HepG2 (cell line): ENCODE data around the gene LSR. TPM values are rescaled to one million over a fixed set of nuclear protein-coding genes. Genes with fewer than 3 reads are reported as not detected.

ENCODE experiments used
- ARID3A ChIP-seq: IDR thresholded peaks from 2 replicates; pipeline ENCODE4 v1.6.1; 2012; ENCODE audit warnings: low read depth, low read length, improper control_type of control experiment
- CBX1 ChIP-seq: IDR thresholded peaks from one replicate; pipeline ENCODE4 v1.6.1; 2016; ENCODE audit warnings: antibody characterized with exemption, low read depth
- CENPX ChIP-seq: sonication (generic); formaldehyde crosslinking; IDR thresholded peaks from 2 replicates; pipeline ENCODE4 v1.9.0; 2021; ENCODE audit warnings: mild to moderate bottlenecking, missing genetic modification reagents, moderate library complexity
- HNRNPL ChIP-seq: fragments of 200-400 bp; formaldehyde crosslinking; IDR thresholded peaks from 2 replicates; pipeline ENCODE4 v1.6.1; 2017; ENCODE audit warnings: mild to moderate bottlenecking, low read depth, low read length
- KAT8 ChIP-seq: IDR thresholded peaks from 2 replicates; pipeline ENCODE4 v1.6.1; 2016; ENCODE audit warnings: missing genetic modification reagents, missing compliant biosample characterization
- RNF219 ChIP-seq: sonication (generic); formaldehyde crosslinking; IDR thresholded peaks from 2 replicates; pipeline ENCODE4 v1.5.0; 2020; ENCODE audit warnings: mild to moderate bottlenecking, missing genetic modification reagents
- SOX6 ChIP-seq, 2 experiments: fragments of 450-650 bp in 1 of 2; sonication (generic) in 1 of 2; formaldehyde crosslinking in 1 of 2; IDR thresholded peaks; 2 replicates each; pipeline versions ENCODE4 v1.4.0 to v1.6.1; 2017 to 2020; ENCODE audit warnings: antibody characterized with exemption in 1 of 2, mild to moderate bottlenecking in 1 of 2, missing genetic modification reagents in 1 of 2
- TBX2 ChIP-seq: sonication (generic); formaldehyde crosslinking; IDR thresholded peaks from 2 replicates; pipeline ENCODE4 v1.5.0; 2020; ENCODE audit warnings: missing genetic modification reagents, mild to moderate bottlenecking, borderline replicate concordance
- TOPORS ChIP-seq: sonication (generic); formaldehyde crosslinking; IDR thresholded peaks from 2 replicates; pipeline ENCODE4 v1.8.0; 2023; ENCODE audit warnings: mild to moderate bottlenecking, missing genetic modification reagents
- ZBTB7B ChIP-seq: sonication (generic); formaldehyde crosslinking; IDR thresholded peaks from 2 replicates; pipeline ENCODE4 v1.4.0; 2020; ENCODE audit warnings: missing genetic modification reagents
- ZBTB8A ChIP-seq: sonication (generic); formaldehyde crosslinking; IDR thresholded peaks from 2 replicates; pipeline ENCODE4 v1.4.0; 2020; ENCODE audit warnings: mild to moderate bottlenecking, low read depth, missing genetic modification reagents, borderline replicate concordance
- ZNF496 ChIP-seq: sonication (generic); formaldehyde crosslinking; IDR thresholded peaks from 2 replicates; pipeline ENCODE4 v1.8.1; 2023; ENCODE audit warnings: mild to moderate bottlenecking, moderate library complexity, missing genetic modification reagents; ENCODE audit not compliant: insufficient replicate concordance
- ZNF543 ChIP-seq: sonication (generic); formaldehyde crosslinking; IDR thresholded peaks from 2 replicates; pipeline ENCODE4 v1.4.0; 2020; ENCODE audit warnings: mild to moderate bottlenecking, missing genetic modification reagents
- ZNF550 ChIP-seq: sonication (generic); formaldehyde crosslinking; IDR thresholded peaks from 2 replicates; pipeline ENCODE4 v1.4.0; 2020; ENCODE audit warnings: mild to moderate bottlenecking, missing genetic modification reagents, borderline replicate concordance
- polyA plus RNA-seq, 8 experiments: library from polyadenylated mRNA; depleted of rRNA in 3 of 8; stranded (reverse) in 7 of 8; unstranded in 1 of 8; fragments of >200 nt; fragmentation: Illumina TruSeq in 4 of 8; extraction: Trizol in 4 of 8; gene quantifications; 2 replicates each; pipeline versions ENCODE4 v1.2.1 to v1.2.3, GENCODE V29; 2011 to 2016; ENCODE audit warnings: low read depth in 4 of 8, missing spikeins in 1 of 8, mixed read lengths in 1 of 8; ENCODE audit not compliant: insufficient read depth in 1 of 8
- total RNA-seq, 5 experiments: library from RNA; depleted of rRNA; stranded (reverse); fragments of >200 nt; fragmentation: Illumina TruSeq; extraction: Trizol; gene quantifications; 2 replicates each; pipeline ENCODE4 v1.2.3, GENCODE V29; 2016; ENCODE audit warnings: low read depth in 1 of 5
- TF ChIP-seq, protein P1 (sequence below): sonication (generic); formaldehyde crosslinking; conservative IDR thresholded peaks from 2 replicates; pipeline ENCODE4 v1.8.0; 2022; ENCODE audit warnings: mild to moderate bottlenecking, moderate library complexity, missing genetic modification reagents
- TF ChIP-seq, protein P2 (sequence below): sonication (generic); formaldehyde crosslinking; IDR thresholded peaks from 2 replicates; pipeline ENCODE4 v1.4.0; 2020; ENCODE audit warnings: mild to moderate bottlenecking, missing genetic modification reagents
- TF ChIP-seq, protein P3 (sequence below): sonication (generic); formaldehyde crosslinking; IDR thresholded peaks from 2 replicates; pipeline ENCODE4 v1.4.0; 2020; ENCODE audit warnings: mild to moderate bottlenecking, missing genetic modification reagents

The LSR gene
- total and polyA plus RNA-seq, 2 of the 13 experiments (the other 11 are each of a cell fraction or from before 2014, with no cell fraction given) = 29.2 to 79.2 TPM

- TF ChIP-seq ARID3A (no peak), TBX2 (CRISPR knock-in tag) (peak; percentile 89; the same call in 1 of the 2 replicates), HNRNPL (peak; percentile 62; the same call in 1 of the 2 replicates), KAT8 (peak; percentile 30; the same call in 1 of the 2 replicates), ZNF543 (CRISPR knock-in tag) (0 out of 2 replicates have a peak, but pooled peaks have one; percentile 29), SOX6 (IDR thresholded peaks at IDR 0.05) (no peak), SOX6 (CRISPR knock-in tag; IDR thresholded peaks at IDR 0.05) (peak; percentile 19; the same call in 1 of the 2 replicates), ZBTB8A (CRISPR knock-in tag) (no peak), CENPX (CRISPR knock-in tag) (no peak), ZNF496 (CRISPR knock-in tag) (no peak), ZBTB7B (peak; percentile 50), ZNF550 (CRISPR knock-in tag) (no peak), CBX1 (no peak), RNF219 (CRISPR knock-in tag) (no peak), TOPORS (CRISPR knock-in tag) (no peak)
- TF ChIP-seq, protein P1, sequence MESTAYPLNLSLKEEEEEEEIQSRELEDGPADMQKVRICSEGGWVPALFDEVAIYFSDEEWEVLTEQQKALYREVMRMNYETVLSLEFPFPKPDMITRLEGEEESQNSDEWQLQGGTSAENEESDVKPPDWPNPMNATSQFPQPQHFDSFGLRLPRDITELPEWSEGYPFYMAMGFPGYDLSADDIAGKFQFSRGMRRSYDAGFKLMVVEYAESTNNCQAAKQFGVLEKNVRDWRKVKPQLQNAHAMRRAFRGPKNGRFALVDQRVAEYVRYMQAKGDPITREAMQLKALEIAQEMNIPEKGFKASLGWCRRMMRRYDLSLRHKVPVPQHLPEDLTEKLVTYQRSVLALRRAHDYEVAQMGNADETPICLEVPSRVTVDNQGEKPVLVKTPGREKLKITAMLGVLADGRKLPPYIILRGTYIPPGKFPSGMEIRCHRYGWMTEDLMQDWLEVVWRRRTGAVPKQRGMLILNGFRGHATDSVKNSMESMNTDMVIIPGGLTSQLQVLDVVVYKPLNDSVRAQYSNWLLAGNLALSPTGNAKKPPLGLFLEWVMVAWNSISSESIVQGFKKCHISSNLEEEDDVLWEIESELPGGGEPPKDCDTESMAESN (CRISPR knock-in tag) = no peak
- TF ChIP-seq, protein P2, sequence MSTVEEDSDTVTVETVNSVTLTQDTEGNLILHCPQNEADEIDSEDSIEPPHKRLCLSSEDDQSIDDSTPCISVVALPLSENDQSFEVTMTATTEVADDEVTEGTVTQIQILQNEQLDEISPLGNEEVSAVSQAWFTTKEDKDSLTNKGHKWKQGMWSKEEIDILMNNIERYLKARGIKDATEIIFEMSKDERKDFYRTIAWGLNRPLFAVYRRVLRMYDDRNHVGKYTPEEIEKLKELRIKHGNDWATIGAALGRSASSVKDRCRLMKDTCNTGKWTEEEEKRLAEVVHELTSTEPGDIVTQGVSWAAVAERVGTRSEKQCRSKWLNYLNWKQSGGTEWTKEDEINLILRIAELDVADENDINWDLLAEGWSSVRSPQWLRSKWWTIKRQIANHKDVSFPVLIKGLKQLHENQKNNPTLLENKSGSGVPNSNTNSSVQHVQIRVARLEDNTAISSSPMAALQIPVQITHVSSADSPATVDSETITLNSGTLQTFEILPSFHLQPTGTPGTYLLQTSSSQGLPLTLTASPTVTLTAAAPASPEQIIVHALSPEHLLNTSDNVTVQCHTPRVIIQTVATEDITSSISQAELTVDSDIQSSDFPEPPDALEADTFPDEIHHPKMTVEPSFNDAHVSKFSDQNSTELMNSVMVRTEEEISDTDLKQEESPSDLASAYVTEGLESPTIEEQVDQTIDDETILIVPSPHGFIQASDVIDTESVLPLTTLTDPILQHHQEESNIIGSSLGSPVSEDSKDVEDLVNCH (CRISPR knock-in tag) = no peak
- TF ChIP-seq, protein P3, sequence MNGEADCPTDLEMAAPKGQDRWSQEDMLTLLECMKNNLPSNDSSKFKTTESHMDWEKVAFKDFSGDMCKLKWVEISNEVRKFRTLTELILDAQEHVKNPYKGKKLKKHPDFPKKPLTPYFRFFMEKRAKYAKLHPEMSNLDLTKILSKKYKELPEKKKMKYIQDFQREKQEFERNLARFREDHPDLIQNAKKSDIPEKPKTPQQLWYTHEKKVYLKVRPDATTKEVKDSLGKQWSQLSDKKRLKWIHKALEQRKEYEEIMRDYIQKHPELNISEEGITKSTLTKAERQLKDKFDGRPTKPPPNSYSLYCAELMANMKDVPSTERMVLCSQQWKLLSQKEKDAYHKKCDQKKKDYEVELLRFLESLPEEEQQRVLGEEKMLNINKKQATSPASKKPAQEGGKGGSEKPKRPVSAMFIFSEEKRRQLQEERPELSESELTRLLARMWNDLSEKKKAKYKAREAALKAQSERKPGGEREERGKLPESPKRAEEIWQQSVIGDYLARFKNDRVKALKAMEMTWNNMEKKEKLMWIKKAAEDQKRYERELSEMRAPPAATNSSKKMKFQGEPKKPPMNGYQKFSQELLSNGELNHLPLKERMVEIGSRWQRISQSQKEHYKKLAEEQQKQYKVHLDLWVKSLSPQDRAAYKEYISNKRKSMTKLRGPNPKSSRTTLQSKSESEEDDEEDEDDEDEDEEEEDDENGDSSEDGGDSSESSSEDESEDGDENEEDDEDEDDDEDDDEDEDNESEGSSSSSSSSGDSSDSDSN (CRISPR knock-in tag) = peak; percentile 63; the same call in 1 of the 2 replicates
These were observed 31.4 kb downstream of the LSR start (continued) for GRCh38 chr19:35279985-35280821.
